Kidney (tissue), 14 donors: ENCODE results near the gene SRPK2. TPM values are rescaled to one million over a fixed set of nuclear protein-coding genes. Genes with fewer than 3 reads are reported as not detected.

Source experiments
- DNase-seq, 5 donors: peaks; one replicate each; pipeline ENCODE4 v3.0.0-alpha.2; 2013 to 2020
- FAIRE-seq: peaks from 2 replicates; lab custom pipeline; 2012; peaks lifted over from hg19 to GRCh38; lab: Jason Lieb, UNC
- H3K27ac ChIP-seq, 2 donors: one replicate each; pipeline ENCODE4 v1.7.0; 2013; ENCODE audit warnings: low read depth in 2 of 2, low read length in 2 of 2, inconsistent platforms in 1 of 2
- H3K27me3 ChIP-seq: one replicate; pipeline ENCODE4 v1.7.1; 2013; ENCODE audit warnings: low read length, inconsistent platforms; ENCODE audit not compliant: control insufficient read depth, insufficient read depth
- H3K36me3 ChIP-seq, 3 donors: one replicate each; pipeline versions ENCODE4 v1.7.0 to v1.7.1; 2013; ENCODE audit warnings: low read length in 3 of 3, control low read depth in 1 of 3, inconsistent platforms in 1 of 3; ENCODE audit not compliant: insufficient read depth in 3 of 3, control insufficient read depth in 2 of 3
- H3K4me1 ChIP-seq, 3 donors: one replicate each; pipeline versions ENCODE4 v1.7.0 to v1.7.1; 2013; ENCODE audit warnings: low read length in 3 of 3, inconsistent platforms in 1 of 3, low read depth in 1 of 3; ENCODE audit not compliant: control insufficient read depth in 2 of 3, insufficient read depth in 2 of 3
- H3K4me3 ChIP-seq, 3 donors: one replicate each; pipeline versions ENCODE4 v1.7.0 to v1.8.1; 2013; ENCODE audit warnings: low read length in 3 of 3, control low read depth in 1 of 3, inconsistent platforms in 1 of 3
- H3K9ac ChIP-seq, 3 donors: one replicate each; pipeline versions ENCODE4 v1.7.0 to v1.7.1; 2013; ENCODE audit warnings: low read length in 3 of 3, control low read depth in 1 of 3, inconsistent platforms in 1 of 3
- H3K9me3 ChIP-seq, 3 donors: one replicate each; pipeline versions ENCODE4 v1.7.0 to v1.7.1; 2013; ENCODE audit warnings: low read length in 3 of 3, control low read depth in 1 of 3, inconsistent platforms in 1 of 3; ENCODE audit not compliant: control insufficient read depth in 2 of 3, insufficient read depth in 1 of 3
- intact Hi-C: fragments of 100-400 bp; cut with DNase I; formaldehyde crosslinking; loops from one replicate; pipeline ENCODE4 v1.11.1; 2022
- polyA plus RNA-seq: library from polyadenylated mRNA; stranded (reverse); fragments of 350-450 nt; fragmentation: Illumina TruSeq; extraction: RNeasy Lipid Tissue Mini Kit (QIAGEN cat#74804); gene quantifications from one replicate; pipeline ENCODE4 v1.2.3, GENCODE V29; 2014; ENCODE audit warnings: low read depth, low replicate concordance; ENCODE audit not compliant: insufficient read depth
- total RNA-seq: library from RNA; stranded (reverse); fragmentation: NEBNext Ultra II Directional; extraction: Animal tissue kit (Norgen Biotek cat#: 25700); gene quantifications from one replicate; pipeline ENCODE4 v1.2.1, GENCODE V29; 2021
- TF ChIP-seq, protein P1 (sequence below): IDR thresholded peaks from 3 replicates; pipeline ENCODE4 v1.5.1; 2012; ENCODE audit warnings: mild to moderate bottlenecking, moderate library complexity, borderline replicate concordance; ENCODE audit not compliant: insufficient read depth; ENCODE audit errors: extremely low read depth
- donor health status: control.
- donor health status: control.
- donor health status: control.
- donor health status: control.
- donor health status: control.
- donor health status: DM: yes; HTN: yes; CAD: no.
- donor health status: Normal renal cell carcinoma (clear cell type).

The SRPK2 gene
- total and polyA plus RNA-seq, 2 donors from 2014 or later, result 9.9 to 43.1 TPM

DNA sequence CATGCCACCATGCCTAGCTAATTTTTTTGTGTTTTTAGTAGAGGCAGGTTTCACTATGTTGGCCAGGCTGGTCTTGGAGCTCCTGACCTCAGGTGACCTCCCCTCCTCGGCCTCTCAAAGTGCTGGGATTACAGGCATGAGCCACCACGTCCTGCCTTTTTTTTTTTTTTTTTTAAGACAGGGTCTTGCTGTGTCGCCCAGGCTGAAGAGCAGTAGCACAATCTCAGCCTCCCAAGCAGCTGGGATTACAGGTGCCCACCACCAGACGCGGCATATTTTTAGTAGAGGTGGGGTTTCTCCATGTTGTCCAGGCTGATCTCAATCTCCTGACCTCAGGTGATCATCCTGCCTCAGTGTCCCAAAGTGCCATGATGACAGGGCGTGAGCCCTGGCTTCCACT is 14.4 kb upstream of the SRPK2 start:
- intact Hi-C loops, result no loop called here
- no peak overlapping the region for H3K4me3 ChIP-seq
- H3K9me3 ChIP-seq, result no peaks in the 10 kb centered on the region
- H3K36me3 ChIP-seq, result no peaks in the 10 kb centered on the region
- H3K9ac ChIP-seq, result no peak overlapping the region
- H3K4me1 ChIP-seq, result peaks cover 0 to 4% (median 0%) of the 10 kb centered on the region in 3 donors
- no peaks in the 10 kb centered on the region for H3K27me3 ChIP-seq
- FAIRE-seq, result no peak
- no peak overlapping the region for H3K27ac ChIP-seq
- TF ChIP-seq, protein P1, sequence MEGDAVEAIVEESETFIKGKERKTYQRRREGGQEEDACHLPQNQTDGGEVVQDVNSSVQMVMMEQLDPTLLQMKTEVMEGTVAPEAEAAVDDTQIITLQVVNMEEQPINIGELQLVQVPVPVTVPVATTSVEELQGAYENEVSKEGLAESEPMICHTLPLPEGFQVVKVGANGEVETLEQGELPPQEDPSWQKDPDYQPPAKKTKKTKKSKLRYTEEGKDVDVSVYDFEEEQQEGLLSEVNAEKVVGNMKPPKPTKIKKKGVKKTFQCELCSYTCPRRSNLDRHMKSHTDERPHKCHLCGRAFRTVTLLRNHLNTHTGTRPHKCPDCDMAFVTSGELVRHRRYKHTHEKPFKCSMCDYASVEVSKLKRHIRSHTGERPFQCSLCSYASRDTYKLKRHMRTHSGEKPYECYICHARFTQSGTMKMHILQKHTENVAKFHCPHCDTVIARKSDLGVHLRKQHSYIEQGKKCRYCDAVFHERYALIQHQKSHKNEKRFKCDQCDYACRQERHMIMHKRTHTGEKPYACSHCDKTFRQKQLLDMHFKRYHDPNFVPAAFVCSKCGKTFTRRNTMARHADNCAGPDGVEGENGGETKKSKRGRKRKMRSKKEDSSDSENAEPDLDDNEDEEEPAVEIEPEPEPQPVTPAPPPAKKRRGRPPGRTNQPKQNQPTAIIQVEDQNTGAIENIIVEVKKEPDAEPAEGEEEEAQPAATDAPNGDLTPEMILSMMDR, result no peak
- DNase-seq, result no peak

DNA sequence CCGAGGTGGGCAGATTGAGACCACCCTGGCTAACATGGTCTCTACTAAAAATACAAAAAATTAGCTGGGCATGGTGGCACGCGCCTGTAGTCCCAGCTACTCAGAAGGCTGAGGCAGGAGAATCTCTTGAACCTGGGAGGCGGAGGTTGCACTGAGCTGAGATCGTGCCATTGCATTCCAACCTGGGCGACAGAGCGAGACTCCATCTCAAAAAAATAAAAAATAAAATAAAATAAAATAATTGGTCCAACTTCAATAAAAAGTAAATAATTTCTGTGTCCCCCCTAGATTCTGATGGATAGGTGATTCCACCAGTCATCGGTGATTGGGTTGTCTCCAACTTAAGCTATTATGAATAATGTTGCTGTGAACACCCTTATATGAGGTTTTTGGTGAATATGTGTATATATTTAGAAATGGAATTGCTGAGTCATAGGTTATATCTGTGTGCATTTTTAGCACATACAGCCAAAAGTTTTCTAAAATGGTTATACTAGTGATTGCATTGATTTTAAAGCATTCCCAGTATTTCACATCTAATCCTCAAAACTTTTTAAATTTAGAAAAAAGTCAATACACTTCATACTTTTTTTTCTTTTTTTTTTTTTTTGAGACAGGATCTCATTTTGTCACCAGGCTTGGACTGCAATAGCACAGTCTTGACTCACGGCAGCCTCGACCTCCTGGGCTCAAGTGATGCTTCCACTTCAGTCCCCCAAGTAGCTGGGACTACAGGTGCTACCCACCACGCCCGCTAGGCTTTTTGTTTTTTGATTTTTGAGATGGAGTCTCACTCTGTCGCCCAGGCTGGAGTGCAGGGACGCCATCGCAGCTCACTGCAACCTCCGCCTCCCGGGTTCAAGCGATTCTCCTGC is 13.7 kb upstream of the SRPK2 start:
- Histone ChIP-seq H3K9ac (no peak overlapping the region), H3K36me3 (no peaks in the 10 kb centered on the region), H3K27ac (no peak overlapping the region), H3K4me1 (peaks cover 0 to 4% (median 0%) of the 10 kb centered on the region in 3 donors), H3K4me3 (no peak overlapping the region), H3K9me3 (no peaks in the 10 kb centered on the region), H3K27me3 (no peaks in the 10 kb centered on the region)
- intact Hi-C loops, result no loop called here
- DNase-seq (no peak), FAIRE-seq (no peak)
- TF ChIP-seq, protein P1, result no peak

DNA sequence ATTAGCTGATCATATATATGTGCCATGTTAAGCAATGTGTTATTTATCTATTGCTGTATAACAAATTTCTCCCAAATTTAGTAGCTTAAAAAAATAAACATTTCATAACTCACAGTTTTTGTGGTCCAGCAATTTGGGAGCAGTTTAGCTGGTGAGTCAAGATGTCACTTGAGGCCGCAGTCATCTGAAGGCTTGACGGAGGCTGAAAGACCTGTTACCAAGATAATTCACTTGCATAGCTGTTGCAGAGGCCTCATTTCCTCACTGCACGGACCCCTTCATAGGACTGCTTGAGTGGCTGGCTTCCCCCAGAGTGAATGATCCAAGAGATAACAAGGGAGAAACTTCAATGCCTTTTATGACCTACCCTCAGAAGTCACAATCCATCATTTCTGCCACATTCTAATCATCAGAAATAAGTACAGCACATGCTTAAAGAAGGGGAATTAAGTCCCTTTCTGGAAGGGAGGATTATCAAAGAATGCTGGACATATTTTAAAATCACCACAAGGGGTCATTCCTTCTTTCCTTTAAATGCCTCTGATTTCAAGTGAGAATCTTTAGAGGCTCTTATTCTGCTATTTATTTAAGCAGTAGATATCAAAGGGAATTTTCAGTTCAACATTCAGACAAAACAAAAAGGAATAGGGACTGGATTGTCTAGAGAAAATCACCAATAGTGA is 10.5 kb upstream of the SRPK2 start:
- DNase-seq, result peak in 2 of 5 donors; percentile 25 to 49
- H3K9ac ChIP-seq, result no peak overlapping the region
- TF ChIP-seq, protein P1, result peak; percentile 10
- H3K4me3 ChIP-seq, result no peak overlapping the region
- intact Hi-C loops, result no loop called here
- peaks cover 0 to 4% (median 0%) of the 10 kb centered on the region in 3 donors for H3K4me1 ChIP-seq
- H3K9me3 ChIP-seq, result no peaks in the 10 kb centered on the region
- FAIRE-seq, result no peak
- H3K27me3 ChIP-seq, result no peaks in the 10 kb centered on the region
- H3K27ac ChIP-seq, result no peak overlapping the region
- H3K36me3 ChIP-seq, result no peaks in the 10 kb centered on the region
